KG1 (cell line): Measurements from ENCODE around the gene CPNE1.
"Not testable (repeated sequence)": the region's sequence is repeated elsewhere in the genome, so short reads cannot be mapped to it uniquely, and the experiment has no call there.

Experiments used
- DNase-seq: peaks from one replicate; lab custom pipeline; 2025; lab: John Stamatoyannopoulos, UW

CPNE1 gene

DNA sequence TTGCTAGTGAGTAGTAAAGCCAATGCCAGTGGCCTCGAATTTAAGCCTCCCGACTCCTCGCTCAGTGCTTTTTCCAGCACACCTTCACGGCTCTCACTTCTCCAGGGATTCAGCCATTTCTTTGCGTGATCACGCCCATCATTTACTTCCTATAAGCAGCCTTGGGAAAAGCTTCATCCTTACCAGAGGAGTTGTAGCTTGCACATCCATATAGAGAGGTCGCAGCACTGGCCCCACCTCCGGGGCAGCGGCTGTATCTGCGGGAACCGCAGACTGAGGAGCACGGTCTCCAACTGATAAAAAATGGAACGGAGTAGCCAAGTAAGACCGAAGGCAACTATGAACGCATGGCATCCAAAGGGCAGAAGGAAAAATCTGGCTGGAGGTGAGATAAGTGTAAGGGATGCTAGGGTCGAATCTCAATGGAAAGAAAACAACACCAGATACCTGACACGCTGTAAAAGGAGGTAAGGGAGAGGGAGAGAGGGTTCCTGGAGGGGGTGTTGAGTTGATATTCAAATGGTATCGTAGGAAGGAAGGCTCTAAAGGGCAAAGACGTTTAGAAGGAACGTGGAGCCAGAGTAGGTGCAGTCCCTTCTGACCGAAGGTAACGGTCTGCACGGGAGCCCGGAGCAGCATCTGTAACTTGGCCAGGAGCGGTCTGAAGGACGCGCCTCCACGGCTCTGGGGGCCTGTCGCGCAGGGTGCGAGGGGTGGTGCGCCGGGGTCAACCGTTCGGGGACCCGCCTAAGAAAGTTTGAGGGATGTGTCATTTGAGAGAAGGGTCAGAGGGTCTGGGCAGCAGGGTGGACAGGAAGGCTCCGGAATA is 33.8 kb upstream of the CPNE1 start:
- DNase-seq = no peak

DNA sequence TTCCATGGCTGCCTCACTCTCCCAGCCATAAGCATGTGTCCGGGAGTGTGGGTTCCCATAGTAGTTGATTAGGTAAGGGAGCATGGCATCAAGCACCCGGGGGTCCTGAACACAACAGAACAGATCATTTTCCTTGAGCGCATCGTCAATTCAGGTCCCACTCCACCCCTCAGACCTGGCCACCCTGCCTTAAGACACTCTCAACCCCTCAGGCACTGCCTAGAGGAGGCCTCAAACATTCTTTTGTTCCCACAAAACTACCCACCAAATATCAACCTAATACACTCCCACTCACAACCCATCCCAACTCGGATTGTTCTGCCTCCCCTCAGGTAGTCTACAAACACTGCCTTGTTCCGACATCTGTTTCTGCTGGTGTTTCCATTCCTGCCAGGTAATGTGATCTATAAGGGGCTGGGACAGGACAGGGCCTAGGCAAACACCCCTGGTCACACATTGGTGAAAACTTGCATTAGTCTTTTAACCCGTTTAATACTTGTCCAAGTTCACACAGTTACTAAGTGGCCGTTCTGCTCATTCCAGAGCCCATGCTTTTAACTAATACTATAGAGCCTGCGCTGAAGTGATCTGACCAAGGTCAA is 33.1 kb upstream of the CPNE1 start:
- DNase-seq = no peak

DNA sequence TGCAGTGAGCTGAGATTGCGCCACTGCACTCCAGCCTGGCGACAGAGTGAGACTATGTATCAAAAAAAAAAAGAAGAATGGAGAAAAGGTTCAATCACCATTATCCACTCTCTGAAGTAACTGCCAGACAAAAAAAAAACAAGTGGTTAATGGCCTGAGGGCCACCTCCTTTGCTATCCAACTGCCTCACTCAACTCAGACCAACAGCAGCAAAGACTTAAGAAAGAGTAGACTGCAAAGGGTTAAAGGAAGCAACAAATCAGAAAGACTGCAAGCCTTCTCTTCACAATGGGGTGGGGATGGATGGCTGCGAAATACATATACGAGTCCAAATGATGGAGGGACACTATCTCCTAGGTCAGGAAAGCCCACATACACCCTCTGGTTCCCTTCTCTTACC is 31.3 kb upstream of the CPNE1 start:
- DNase-seq = no peak

DNA sequence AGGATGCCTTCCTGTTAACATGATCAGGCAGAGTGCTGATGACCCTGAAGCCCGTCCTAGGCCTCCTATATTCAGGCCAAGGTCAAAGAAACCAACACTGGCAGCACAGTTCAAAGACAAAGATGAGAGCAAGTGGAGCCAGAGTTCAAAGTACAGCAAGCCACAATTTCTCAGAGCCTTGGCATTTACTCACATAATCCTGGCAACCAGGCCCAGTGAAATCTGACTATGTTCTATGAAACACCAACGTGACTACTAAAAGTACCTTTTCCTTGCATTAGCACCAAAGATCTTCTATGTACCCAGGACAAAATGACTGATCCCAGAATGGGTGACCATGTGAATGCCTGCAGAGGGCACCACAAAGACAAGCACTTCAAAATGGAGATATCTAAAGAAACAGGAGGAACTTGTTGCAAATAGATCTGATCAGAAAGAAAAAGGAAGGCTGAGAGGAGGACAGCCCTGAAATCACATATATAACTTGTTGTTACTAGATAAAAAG is 30.6 kb upstream of the CPNE1 start:
- no peak for DNase-seq

DNA sequence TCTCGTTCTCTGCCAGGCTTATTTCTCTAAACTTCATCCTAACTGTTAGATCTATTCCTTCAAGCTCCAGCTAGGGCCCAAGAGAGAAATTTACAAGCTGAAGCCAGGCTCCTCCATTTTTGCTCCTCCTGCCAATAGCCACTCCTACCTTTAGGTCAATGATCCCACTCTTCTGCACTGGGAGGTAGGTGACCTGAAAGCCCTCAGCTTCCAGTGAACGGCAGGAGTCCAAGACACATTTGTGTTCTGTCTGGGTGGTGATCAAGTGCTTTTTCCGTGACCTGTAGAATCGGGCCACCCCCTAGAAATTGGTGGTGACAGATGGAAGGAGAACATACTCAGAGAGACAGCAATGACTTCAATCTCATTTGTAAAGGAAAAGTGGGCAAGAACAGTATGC is 25.6 kb upstream of the CPNE1 start:
- no peak for DNase-seq

DNA sequence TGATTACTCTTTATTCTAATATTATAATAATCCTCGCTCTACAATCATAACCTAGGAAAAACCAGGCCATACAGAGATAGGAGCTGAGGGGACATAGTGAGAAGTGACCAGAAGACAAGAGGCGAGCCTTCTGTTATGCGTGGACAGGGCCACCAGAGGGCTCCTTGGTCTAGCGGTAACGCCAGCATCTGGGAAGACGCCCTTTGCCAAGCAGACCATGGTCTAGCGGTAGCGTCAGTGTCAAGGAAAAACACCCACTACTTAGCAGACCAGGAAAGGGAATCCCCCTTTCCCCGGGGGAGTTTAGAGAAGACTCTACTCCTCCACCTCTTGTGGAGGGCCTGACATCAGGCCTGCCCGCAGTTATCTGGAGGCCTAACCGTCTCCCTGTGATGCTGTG is 22.2 kb upstream of the CPNE1 start:
- not testable (repeated sequence) for DNase-seq

DNA sequence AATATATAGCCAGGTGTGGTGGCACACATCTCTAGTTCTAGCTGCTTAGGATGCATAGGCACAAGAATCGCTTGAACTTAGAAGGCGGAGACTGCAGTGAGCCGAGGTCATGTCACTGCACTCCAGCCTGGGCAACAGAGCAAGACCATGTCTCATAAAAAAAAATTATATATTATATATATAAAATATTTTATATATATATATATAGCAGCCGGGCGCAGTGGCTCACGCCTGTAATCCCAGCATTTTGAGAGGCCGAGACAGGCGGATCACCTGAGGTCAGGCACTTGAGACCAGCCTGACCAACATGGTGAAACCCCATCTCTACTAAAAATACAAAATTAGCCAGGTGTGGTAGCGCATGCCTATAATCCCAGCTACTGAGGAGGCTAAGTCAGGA is 20.7 kb upstream of the CPNE1 start:
- DNase-seq = not testable (repeated sequence)

DNA sequence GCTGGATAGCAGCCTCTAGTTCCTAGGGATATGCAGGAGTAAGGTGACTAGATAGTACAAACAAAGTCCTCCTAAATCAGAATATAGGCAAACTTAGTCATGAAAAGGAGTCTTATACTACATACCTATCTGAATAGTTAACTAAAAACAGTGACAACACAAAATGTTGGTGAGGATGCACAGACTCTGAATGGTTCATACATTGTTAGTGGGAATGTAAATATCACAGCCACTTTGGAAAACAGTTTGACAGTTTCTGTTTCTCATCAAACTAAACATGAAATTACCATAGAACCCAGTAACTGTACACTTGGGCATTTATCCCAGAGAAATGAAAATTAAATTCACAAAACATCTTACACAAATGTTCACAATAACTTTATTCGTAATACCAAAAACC is 17.3 kb upstream of the CPNE1 start:
- no peak for DNase-seq

DNA sequence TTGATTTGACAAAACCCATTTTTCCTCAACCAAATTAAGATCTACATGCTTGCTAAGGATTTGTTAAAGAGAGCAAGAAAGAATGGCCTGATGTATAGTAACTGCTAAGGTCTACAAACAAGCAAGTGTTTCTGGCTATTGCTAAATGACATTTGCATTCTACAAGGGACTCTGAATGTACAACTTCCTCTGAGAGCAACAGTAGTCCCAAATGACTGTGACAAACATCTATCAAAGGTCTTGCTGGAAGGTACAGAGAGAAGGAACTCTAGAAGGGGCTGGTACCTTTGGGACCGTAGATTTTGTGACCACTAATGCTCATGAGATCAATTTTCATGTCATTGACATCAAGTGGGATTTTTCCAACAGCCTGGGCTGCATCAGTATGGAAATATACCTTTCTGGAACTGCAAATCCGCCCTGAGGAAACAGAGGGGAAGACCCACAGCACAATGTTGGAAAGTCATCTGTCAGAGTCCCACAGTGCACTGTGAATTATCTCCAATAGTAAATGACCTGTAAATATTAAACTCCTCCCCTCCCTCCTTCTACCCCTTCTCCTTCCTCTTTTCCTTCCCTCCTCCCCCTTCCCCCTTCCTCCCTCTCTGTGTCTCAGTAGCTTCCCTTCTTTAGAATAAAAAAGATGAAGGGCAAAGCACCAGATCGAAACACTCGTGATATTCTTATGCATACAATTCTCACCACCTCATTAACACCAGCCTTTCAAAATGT is 15.9 kb upstream of the CPNE1 start:
- DNase-seq = no peak

DNA sequence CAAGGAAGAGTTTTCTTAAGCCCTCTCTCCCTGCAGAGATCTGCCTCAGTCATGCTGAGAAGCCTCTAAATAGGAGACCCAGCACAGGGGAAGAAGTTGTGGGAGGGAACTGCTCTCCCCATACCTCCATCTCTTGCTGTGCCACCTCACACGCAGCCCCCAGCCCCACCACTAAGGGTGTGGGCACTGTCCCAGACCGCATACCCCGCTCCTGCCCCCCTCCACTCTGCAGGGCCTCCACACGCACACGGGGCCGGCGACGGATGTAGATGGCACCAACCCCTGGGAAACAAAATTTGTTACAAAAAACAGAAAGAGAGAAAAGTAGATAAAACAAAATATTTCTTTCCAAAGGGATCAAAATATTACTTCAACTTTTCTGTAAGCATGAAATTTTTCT is 10.2 kb upstream of the CPNE1 start:
- no peak for DNase-seq

DNA sequence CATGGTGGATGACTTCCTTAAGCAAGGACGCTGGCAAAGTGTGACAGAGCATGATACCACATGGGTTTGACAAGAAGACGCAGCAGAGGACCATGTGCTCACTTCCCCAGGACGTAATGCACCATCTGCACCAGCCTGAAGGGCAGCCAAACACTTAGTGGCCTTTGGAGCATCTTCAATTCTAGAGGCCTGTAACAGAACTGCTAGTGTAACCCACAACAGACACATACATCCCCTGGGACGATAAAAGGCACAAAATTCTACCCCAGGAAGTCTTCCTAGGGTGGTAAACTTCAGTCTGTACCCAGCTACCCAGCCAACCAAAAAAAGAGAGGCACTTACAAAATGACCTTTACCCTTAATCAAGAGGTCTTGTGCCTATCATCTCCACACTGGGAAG is 9.2 kb upstream of the CPNE1 start:
- no peak for DNase-seq

DNA sequence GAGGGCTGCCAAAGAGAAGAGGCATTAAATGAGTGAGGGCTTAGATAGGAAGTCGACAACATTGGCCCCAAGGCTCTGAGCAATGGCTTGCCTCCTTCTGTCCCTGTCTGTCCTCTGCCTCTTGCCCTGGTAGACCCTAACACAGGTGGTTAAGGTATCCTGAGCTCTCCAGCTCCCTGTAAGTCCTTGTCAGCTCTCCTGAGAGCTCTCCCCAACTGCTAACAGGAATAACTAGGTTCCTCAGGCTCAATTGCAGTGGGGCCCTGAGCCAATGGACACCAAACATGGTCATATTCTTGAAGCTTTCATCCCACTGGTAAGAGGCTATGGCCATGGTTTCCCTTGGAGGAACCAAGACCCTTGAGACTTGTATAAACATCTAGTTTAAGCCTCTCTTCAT is 5.0 kb upstream of the CPNE1 start:
- DNase-seq = no peak

DNA sequence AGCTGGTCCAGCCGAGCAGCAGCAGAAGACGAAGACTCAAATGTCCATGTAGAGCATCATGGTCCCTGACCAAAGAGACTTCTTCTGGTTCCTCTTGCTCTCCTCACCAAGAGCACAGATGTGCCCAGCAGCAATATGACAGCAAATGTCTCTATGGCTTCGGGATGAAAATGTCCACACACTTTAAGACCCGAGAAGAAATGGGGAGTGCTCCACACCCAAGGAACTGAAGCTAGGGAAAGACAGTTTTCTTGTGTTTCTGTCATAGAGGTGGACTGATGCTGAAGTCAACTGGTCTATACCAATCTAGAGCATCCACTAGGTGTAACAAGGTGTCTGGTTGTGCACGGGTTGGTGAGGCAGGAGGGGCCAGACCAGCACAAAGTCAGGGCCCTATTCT is 4.5 kb upstream of the CPNE1 start:
- DNase-seq = no peak

DNA sequence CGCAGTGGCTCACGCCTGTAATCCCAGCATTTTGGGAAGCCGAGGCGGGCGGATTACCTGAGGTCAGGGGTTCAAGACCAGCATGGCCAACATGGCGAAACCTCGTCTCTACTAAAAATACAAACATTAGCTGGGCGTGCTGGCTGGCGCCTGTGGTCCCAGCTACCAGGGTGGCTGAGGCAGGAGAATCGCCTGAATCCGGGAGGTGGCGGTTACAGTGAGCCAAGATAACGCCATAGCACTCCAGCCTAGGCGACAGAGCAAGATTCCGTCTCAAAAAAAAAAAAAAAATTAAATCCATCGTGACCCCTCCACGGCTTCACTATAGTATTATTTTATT is 1.2 kb upstream of the CPNE1 start:
- no peak for DNase-seq

DNA sequence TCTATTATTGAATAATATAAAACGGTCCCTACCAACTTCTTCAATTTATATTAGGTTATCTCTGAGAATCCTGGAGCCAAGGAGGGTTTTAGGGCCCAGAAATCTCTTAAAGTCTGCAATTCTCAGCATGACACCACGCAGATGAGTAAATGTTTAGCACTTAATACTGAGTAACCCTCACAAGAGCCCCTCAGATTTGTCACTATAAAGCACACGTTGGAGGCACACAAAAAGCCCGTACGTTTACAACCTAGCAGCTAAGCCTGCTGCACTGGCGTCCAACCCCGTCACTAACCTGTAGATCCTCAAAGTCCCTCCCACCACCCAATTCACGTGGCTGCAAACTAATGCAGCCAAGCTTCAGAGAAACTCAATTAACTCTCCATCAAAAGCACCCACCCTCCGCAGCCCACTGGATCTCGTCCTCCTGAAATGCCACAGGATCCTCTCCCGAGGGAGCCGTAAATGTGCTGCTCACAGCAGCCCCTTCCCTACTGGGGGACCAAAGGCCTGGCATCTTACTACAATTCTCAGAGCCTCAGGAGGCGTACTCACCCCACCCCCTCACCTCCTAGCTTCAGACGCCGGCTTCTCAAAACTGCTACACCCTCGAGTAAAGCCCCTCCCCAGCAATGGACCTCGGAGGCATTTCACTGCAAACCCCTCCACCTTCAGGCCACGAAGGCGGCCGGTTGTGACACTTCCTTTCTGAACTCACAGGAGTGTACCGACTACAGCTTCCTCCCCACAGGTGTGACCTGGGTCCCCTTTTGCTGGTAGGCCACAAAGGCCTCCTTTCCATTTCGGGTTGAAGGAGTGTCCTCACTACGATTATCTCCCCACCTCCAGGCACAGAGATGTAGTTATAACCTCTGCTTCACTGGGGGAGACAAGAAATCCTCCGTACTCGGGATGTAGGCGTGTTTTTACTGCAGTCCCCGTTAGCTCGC is 909 bp downstream of the CPNE1 start:
- no peak for DNase-seq

DNA sequence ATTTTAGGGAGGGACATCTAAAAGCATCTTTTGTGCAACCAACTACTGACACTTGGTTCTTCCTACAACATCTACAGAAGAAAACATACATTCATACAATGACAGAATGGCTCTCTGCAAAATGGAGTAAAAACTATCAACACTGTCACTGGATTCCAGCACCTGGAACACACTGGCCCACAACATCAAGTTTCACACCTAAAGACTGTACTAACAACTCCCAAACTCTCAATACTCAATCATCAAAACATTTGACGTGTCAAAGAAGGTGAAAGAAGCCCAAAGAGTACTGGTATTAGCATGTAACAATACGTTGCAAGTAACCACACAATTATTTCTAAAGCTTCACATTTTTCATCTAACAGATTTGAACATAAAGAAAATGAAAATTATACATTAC is 2.1 kb downstream of the CPNE1 start:
- DNase-seq = no peak

DNA sequence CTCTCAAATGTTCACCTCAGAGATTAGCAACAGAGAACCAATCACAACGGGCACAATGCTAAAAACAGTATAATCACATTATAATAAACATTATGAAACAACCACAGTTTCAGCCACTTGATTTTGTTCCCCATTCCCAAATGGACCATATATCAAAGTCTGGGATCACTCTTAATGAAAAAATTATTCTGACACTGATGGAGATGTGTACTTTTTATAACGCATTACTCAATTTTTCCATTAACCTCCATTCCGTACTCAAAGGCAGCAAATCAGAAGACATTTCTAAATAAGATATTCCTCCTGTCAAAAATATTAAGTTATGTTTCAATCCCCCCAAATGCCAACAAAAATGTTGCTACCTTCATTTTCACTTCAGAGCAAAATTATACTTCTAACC is 2.8 kb downstream of the CPNE1 start:
- no peak for DNase-seq

DNA sequence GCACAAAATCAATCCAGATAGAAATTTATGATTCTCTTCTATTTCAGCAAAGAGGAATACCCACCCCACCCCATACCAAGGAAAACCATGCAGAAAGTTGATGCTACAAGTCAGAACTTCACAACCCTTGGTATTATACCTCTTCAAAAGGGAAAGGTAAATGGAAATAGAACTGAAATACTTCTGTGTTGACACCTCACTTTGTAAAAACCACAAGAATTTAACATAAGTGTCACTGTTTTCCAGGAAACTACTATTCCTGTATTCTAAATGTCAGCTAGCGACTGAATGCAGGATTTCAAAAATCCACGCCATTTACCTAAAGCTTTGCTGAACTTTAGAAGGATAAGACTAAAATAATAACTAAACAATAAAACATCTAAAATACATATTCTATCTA is 3.6 kb downstream of the CPNE1 start:
- no peak for DNase-seq

DNA sequence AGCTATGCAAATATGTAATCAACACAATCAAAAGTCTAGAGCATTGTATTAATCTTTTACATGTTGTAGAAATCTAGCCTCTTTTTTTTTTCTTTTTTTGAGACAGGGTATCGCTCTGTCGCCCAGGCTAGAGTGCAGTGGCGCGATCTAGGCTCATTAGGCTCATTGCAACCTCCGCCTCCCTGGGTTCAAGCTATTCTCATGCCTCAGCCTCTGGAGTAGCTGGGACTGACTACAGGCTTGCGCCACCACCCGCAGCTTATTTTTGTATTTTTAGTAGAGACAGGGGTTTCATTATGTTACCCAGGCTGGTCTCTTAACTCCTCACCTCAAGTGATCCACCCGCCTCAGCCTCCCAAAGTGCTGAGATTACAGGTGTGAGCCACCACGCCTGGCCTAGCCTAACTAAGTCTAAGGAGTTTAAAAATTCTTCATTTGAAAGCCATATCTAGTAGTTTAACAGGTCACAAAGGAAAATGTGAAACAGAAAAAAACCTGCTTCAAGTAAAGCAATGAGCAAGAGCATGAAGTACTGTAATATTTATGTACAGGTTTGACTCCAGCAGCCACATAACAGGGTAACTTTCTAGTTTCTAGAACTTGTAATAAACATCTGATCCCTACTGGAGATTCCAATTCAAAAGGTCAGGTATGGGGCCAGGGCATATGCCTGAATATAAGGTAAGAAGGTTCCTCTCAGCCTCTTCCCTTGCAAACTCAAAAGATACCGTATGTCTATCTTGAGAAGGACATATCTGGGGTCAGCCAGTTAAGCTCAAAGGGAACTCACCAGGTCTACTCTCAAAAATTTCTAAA is 4.4 kb downstream of the CPNE1 start:
- DNase-seq = no peak

DNA sequence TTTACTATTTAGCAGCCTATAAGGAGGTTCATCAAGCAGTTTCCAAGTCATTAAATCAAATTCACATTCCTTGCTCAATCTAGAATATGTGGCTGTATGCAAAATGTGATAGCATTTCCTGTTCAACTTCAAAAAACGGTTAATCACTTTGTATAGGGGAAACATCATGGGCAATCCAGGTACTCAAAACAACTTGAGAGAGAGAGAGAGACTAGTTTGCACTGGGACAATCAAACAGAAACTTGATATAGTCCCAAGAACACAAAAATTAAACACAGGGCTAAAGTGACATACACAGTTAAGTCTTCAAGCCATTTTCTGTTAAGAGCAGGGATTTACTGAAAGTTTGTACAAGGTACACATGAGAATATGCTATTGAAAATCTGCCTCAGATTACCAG is 7.4 kb downstream of the CPNE1 start:
- DNase-seq = no peak

DNA sequence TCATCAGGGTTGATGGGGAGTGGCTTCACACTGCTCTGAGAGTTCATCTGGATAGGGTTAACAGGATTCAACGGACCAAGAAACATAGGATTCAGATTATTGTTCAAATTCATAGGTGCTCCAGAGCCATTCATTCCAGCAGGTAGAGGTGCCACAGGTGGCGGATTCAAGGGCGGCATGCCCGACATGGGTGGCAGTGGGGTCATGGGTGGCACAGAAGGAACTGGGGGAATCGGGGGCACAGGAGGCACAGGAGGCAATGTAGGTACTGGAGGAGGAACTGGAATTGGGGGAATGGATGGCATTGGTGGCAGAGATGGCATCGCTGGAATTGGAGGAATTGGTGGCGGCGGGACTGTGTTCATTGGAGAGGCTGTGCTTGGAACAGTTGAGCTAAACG is 10.3 kb downstream of the CPNE1 start:
- DNase-seq = no peak
